SK-N-SH (cell line): Measurements from ENCODE around the gene MUC20. TPM values are rescaled to one million over a fixed set of nuclear protein-coding genes. Genes with fewer than 3 reads are reported as not detected.

Source experiments
- CTCF ChIA-PET: fragments of 300-600, 350-600 bp; formaldehyde crosslinking; extraction: SDS; loops from one replicate; lab custom pipeline; 2021; lab: Yijun Ruan, JAX
- POLR2A ChIA-PET: fragments of 350-600 bp; sonication (Branson Sonifier 250); formaldehyde crosslinking; extraction: SDS; loops from one replicate; lab custom pipeline; 2020; ENCODE audit warnings: antibody characterized with exemption, inconsistent platforms; lab: Yijun Ruan, JAX
- DNase-seq: peaks from one replicate; pipeline ENCODE4 v3.0.0; 2012
- H2AFZ ChIP-seq: fragments of 200-600 bp; sonication (generic); 2 replicates; pipeline ENCODE4 v1.8.1; 2016; ENCODE audit warnings: antibody characterized with exemption, mild to moderate bottlenecking, low read depth
- H3F3A ChIP-seq: fragments of 200-600 bp; sonication (generic); replicated peaks from 2 replicates; pipeline ENCODE3; 2016; ENCODE audit warnings: antibody characterized with exemption, mild to moderate bottlenecking; ENCODE audit not compliant: insufficient read depth
- H3K27ac ChIP-seq, 2 experiments: fragments of 200-500 bp in 1 of 2; fragments of 200-600 bp in 1 of 2; sonication (Bioruptor generic) in 1 of 2; sonication (generic), shearing (Covaris generic) in 1 of 2; 2 replicates each; pipeline versions ENCODE4 v1.5.1 to v1.6.1; 2014 to 2016; ENCODE audit warnings: low read depth in 2 of 2, inconsistent platforms in 1 of 2, low read length in 1 of 2, mild to moderate bottlenecking in 1 of 2, mixed read lengths in 1 of 2
- H3K27me3 ChIP-seq: fragments of 200-600 bp; sonication (generic), shearing (Covaris generic); 2 replicates; pipeline ENCODE4 v1.6.1; 2016; ENCODE audit warnings: mixed run types; ENCODE audit not compliant: insufficient read depth
- H3K36me3 ChIP-seq, 2 experiments: fragments of 200-500 bp in 1 of 2; fragments of 200-600 bp in 1 of 2; sonication (Bioruptor generic) in 1 of 2; sonication (generic) in 1 of 2; replicated peaks in 1 of 2; 2 replicates each; pipeline versions ENCODE3 to v1.5.1; 2014 to 2016; ENCODE audit warnings: low read length in 1 of 2, mild to moderate bottlenecking in 1 of 2; ENCODE audit not compliant: insufficient read depth in 2 of 2, control insufficient read depth in 1 of 2
- H3K4me1 ChIP-seq, 2 experiments: fragments of 200-500 bp in 1 of 2; fragments of 200-600 bp in 1 of 2; sonication (Bioruptor generic) in 1 of 2; sonication (generic), shearing (Covaris generic) in 1 of 2; 2 replicates each; pipeline versions ENCODE4 v1.5.1 to v1.6.1; 2014 to 2016; ENCODE audit warnings: low read depth in 1 of 2, low read length in 1 of 2, mixed run types in 1 of 2; ENCODE audit not compliant: insufficient read depth in 2 of 2, control insufficient read depth in 1 of 2
- H3K4me2 ChIP-seq: fragments of 200-600 bp; sonication (generic), shearing (Covaris generic); 2 replicates; pipeline ENCODE4 v1.6.1; 2017; ENCODE audit warnings: mixed run types
- H3K4me3 ChIP-seq, 2 experiments: fragments of 200-500 bp in 1 of 2; fragments of 200-600 bp in 1 of 2; sonication (Bioruptor generic) in 1 of 2; sonication (generic), shearing (Covaris generic) in 1 of 2; 2 replicates each; pipeline versions ENCODE4 v1.5.1 to v1.8.1; 2014 to 2016; ENCODE audit warnings: low read depth in 2 of 2, inconsistent platforms in 1 of 2, low read length in 1 of 2, mild to moderate bottlenecking in 1 of 2, mixed read lengths in 1 of 2, moderate library complexity in 1 of 2
- H3K79me2 ChIP-seq: fragments of 200-600 bp; sonication (generic); 2 replicates; pipeline ENCODE4 v1.8.1; 2017; ENCODE audit warnings: mild to moderate bottlenecking; ENCODE audit not compliant: insufficient read depth
- H3K9ac ChIP-seq: fragments of 200-600 bp; sonication (generic); 2 replicates; pipeline ENCODE4 v1.6.1; 2017; ENCODE audit warnings: mixed run types
- H3K9me2 ChIP-seq: fragments of 200-600 bp; sonication (generic); 2 replicates; pipeline ENCODE4 v1.6.1; 2017; ENCODE audit warnings: mixed run types
- H3K9me3 ChIP-seq: fragments of 200-600 bp; sonication (generic); 2 replicates; pipeline ENCODE4 v1.6.1; 2017; ENCODE audit warnings: mixed run types, mild to moderate bottlenecking, moderate library complexity
- H4K20me1 ChIP-seq: fragments of 200-600 bp; sonication (generic); 2 replicates; pipeline ENCODE4 v1.6.1; 2017; ENCODE audit warnings: mild to moderate bottlenecking, mixed run types; ENCODE audit not compliant: insufficient read depth
- EP300 ChIP-seq, 2 experiments: IDR thresholded peaks; 2 replicates each; pipeline versions ENCODE4 v1.4.0 to v1.6.1; 2012; ENCODE audit warnings: borderline replicate concordance in 1 of 2, low read depth in 1 of 2, low read length in 1 of 2
- EZH2phosphoT487 ChIP-seq: fragments of 200-600 bp; sonication (generic); IDR thresholded peaks from 2 replicates; pipeline ENCODE4 v1.6.1; 2017; ENCODE audit warnings: low read depth, mixed run types, mild to moderate bottlenecking, antibody characterized with exemption, moderate library complexity, borderline replicate concordance
- FOXM1 ChIP-seq: IDR thresholded peaks from 2 replicates; pipeline ENCODE4 v1.4.0; 2012; ENCODE audit warnings: low read depth, mild to moderate bottlenecking
- GATA2 ChIP-seq: sonication (generic); formaldehyde crosslinking; IDR thresholded peaks from 2 replicates; pipeline ENCODE4 v1.5.0; 2020; ENCODE audit warnings: mild to moderate bottlenecking, missing genetic modification reagents
- JUND ChIP-seq: IDR thresholded peaks from 2 replicates; pipeline ENCODE4 v1.4.0; 2012
- MXI1 ChIP-seq: IDR thresholded peaks from 2 replicates; pipeline ENCODE4 v1.6.1; 2012; ENCODE audit warnings: mild to moderate bottlenecking, low read depth, low read length, improper control_type of control experiment
- NFIC ChIP-seq: IDR thresholded peaks from 2 replicates; pipeline ENCODE4 v1.4.0; 2012; ENCODE audit warnings: borderline replicate concordance
- RAD21 ChIP-seq: IDR thresholded peaks from 2 replicates; pipeline ENCODE4 v1.6.1; 2012; ENCODE audit warnings: mild to moderate bottlenecking, low read length
- RCOR1 ChIP-seq: fragments of 150-350 bp; IDR thresholded peaks from 2 replicates; pipeline ENCODE4 v1.6.1; 2017; ENCODE audit warnings: antibody characterized with exemption, low read length
- REST ChIP-seq: IDR thresholded peaks from 2 replicates; pipeline ENCODE4 v1.6.1; 2012; ENCODE audit warnings: mild to moderate bottlenecking, low read depth, low read length, moderate library complexity
- RXRA ChIP-seq: IDR thresholded peaks from 2 replicates; pipeline ENCODE4 v1.4.0; 2012; ENCODE audit warnings: low read depth, mild to moderate bottlenecking, borderline replicate concordance
- SIN3A ChIP-seq: IDR thresholded peaks from 2 replicates; pipeline ENCODE4 v1.6.1; 2012; ENCODE audit warnings: low read depth, mild to moderate bottlenecking, low read length, moderate library complexity, borderline replicate concordance
- SMC3 ChIP-seq: IDR thresholded peaks from 2 replicates; pipeline ENCODE4 v1.6.1; 2012; ENCODE audit warnings: low read depth, low read length, improper control_type of control experiment
- TAF1 ChIP-seq: IDR thresholded peaks from 2 replicates; pipeline ENCODE4 v1.6.1; 2012; ENCODE audit warnings: low read depth, mild to moderate bottlenecking, low read length, moderate library complexity, borderline replicate concordance
- TCF12 ChIP-seq: IDR thresholded peaks from 2 replicates; pipeline ENCODE4 v1.4.0; 2012
- TEAD4 ChIP-seq: IDR thresholded peaks from 2 replicates; pipeline ENCODE4 v1.4.0; 2012; ENCODE audit warnings: mild to moderate bottlenecking, borderline replicate concordance; ENCODE audit not compliant: insufficient read depth
- YY1 ChIP-seq: IDR thresholded peaks from 2 replicates; pipeline ENCODE4 v1.4.0; 2012; ENCODE audit warnings: low read depth, mild to moderate bottlenecking
- WGBS: methylation state at CpG from one replicate; pipeline ENCODE4 v1.1.6; 2017; ENCODE audit warnings: low lambda C conversion rate; 5-methylcytosine and 5-hydroxymethylcytosine counted together
- polyA plus RNA-seq, 3 experiments: library from polyadenylated mRNA; depleted of rRNA; stranded (reverse); fragments of >200 nt; gene quantifications; 2 replicates each; pipeline ENCODE4 v1.2.3, GENCODE V29; 2012
- TF ChIP-seq, protein P1 (sequence below): IDR thresholded peaks from 2 replicates; pipeline ENCODE4; 2012
- TF ChIP-seq, protein P2 (sequence below): IDR thresholded peaks from 2 replicates; pipeline ENCODE4 v1.4.0; 2012; ENCODE audit warnings: low read depth, borderline replicate concordance

The MUC20 gene
- polyA plus RNA-seq, 1 of the 3 experiments (the other 2 are of a cell fraction) = 0.31 TPM

DNA sequence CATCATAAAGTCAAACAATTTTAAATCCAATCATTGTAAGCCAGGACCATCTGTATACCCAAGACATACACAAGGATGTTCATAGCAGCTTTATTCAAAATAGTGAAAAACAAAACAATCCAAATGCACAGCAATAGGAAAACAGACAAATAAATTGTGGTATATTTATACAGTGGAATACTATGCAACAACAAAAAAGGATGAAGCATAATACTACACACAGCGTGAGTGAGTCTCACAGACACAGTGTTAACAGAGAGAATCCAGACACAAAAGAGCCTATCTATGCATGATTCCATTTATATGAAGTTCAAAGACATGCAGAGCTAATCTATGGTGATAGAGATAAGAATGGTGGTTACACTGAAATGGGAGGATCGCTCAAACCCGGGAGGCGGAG is 5.6 kb upstream of the MUC20 start:
- ChIA-PET POLR2A (no interaction called here), CTCF (no interaction called here)
- Histone ChIP-seq H3K9me2 (no peaks in the 10 kb centered on the region), H3K27ac (no peak overlapping the region), H3K27me3 (no peaks in the 10 kb centered on the region), H3K4me1 (no peaks in the 10 kb centered on the region), H3K9me3 (no peaks in the 10 kb centered on the region), H4K20me1 (no peaks in the 10 kb centered on the region), H3K79me2 (no peaks in the 10 kb centered on the region), H3K4me2 (no peak overlapping the region), H3K4me3 (no peak overlapping the region), H3F3A (no peaks in the 10 kb centered on the region), H3K36me3 (no peaks in the 10 kb centered on the region), H2AFZ (no peak overlapping the region), H3K9ac (no peak overlapping the region)
- TF ChIP-seq SIN3A (no peak), NFIC (no peak), TCF12 (no peak), FOXM1 (no peak), RCOR1 (no peak), REST (no peak), MXI1 (no peak), YY1 (no peak), EP300 (IDR thresholded peaks at IDR 0.05; ENCODE audit: borderline replicate concordance in 1 of 2, low read depth in 1 of 2, low read length in 1 of 2) (no peak), RXRA (no peak), EZH2phosphoT487 (no peak), TAF1 (no peak), JUND (no peak), SMC3 (no peak), TEAD4 (no peak), RAD21 (no peak), GATA2 (CRISPR knock-in tag) (no peak)
- TF ChIP-seq, protein P1, sequence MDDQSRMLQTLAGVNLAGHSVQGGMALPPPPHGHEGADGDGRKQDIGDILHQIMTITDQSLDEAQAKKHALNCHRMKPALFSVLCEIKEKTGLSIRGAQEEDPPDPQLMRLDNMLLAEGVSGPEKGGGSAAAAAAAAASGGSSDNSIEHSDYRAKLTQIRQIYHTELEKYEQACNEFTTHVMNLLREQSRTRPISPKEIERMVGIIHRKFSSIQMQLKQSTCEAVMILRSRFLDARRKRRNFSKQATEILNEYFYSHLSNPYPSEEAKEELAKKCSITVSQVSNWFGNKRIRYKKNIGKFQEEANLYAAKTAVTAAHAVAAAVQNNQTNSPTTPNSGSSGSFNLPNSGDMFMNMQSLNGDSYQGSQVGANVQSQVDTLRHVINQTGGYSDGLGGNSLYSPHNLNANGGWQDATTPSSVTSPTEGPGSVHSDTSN = no peak
- TF ChIP-seq, protein P2, sequence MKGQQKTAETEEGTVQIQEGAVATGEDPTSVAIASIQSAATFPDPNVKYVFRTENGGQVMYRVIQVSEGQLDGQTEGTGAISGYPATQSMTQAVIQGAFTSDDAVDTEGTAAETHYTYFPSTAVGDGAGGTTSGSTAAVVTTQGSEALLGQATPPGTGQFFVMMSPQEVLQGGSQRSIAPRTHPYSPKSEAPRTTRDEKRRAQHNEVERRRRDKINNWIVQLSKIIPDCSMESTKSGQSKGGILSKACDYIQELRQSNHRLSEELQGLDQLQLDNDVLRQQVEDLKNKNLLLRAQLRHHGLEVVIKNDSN = no peak
- no peak for DNase-seq
- WGBS = 51% methylated on average over 4 of the region's 4 CpGs
